GM10266 (cell line): ENCODE measurements around the gene CLRN1.

ENCODE experiments used
- DNase-seq: peaks from one replicate; pipeline ENCODE4 v3.0.0; 2012; ENCODE audit errors: extremely low spot score
- CTCF ChIP-seq: IDR thresholded peaks from 2 replicates; pipeline ENCODE4 v1.5.1; 2012; ENCODE audit warnings: mild to moderate bottlenecking, low read depth; ENCODE audit not compliant: control insufficient read depth, insufficient read depth; ENCODE audit errors: missing control alignments

The CLRN1 gene

GRCh38 chr3:150890295-150890694 is 82.2 kb downstream of the CLRN1 start:
- no peak for TF ChIP-seq CTCF
- no peak for DNase-seq

- DNase-seq, result no peak
- TF ChIP-seq CTCF, result no peak
These were observed 83.4 kb downstream of the CLRN1 start for GRCh38 chr3:150889106-150889505.

- DNase-seq, result no peak
- TF ChIP-seq CTCF, result no peak
These were observed 85.5 kb downstream of the CLRN1 start for GRCh38 chr3:150887031-150887430.

- TF ChIP-seq CTCF, result no peak
- DNase-seq, result no peak
These were observed 87.0 kb downstream of the CLRN1 start for GRCh38 chr3:150885535-150885934.

GRCh38 chr3:150878996-150879575 is 93.4 kb downstream of the CLRN1 start:
- no peak for DNase-seq

GRCh38 chr3:150878290-150878689 is 94.2 kb downstream of the CLRN1 start:
- DNase-seq, result no peak
- no peak for TF ChIP-seq CTCF

More at GRCh38 chr3:150878996-150879575, 93.4 kb downstream of the CLRN1 start:
- TF ChIP-seq CTCF, result no peak

- DNase-seq, result no peak
- no peak for TF ChIP-seq CTCF
These were observed 95.2 kb downstream of the CLRN1 start for GRCh38 chr3:150877303-150877702.
